Ishikawa (cell line): ENCODE results near the gene PLEKHB2.

Experiments used
- CEBPB ChIP-seq: IDR thresholded peaks from 2 replicates; pipeline ENCODE4 v1.6.1; 2012
- CREB1 ChIP-seq: IDR thresholded peaks from 2 replicates; pipeline ENCODE4 v1.6.1; 2012; ENCODE audit warnings: low read depth
- EGR1 ChIP-seq: IDR thresholded peaks from 2 replicates; pipeline ENCODE4 v1.6.1; 2012
- EP300 ChIP-seq: IDR thresholded peaks from 2 replicates; pipeline ENCODE4 v1.6.1; 2012; ENCODE audit warnings: borderline replicate concordance
- FOXM1 ChIP-seq: IDR thresholded peaks from 2 replicates; pipeline ENCODE4 v1.6.1; 2012; ENCODE audit warnings: low read depth, borderline replicate concordance
- NFIC ChIP-seq: IDR thresholded peaks from 2 replicates; pipeline ENCODE4 v1.6.1; 2012
- RAD21 ChIP-seq: IDR thresholded peaks from 2 replicates; pipeline ENCODE4 v1.6.1; 2012; ENCODE audit warnings: low read depth
- REST ChIP-seq: IDR thresholded peaks from 2 replicates; pipeline ENCODE4 v1.6.1; 2012; ENCODE audit warnings: low read depth, mild to moderate bottlenecking
- TAF1 ChIP-seq: IDR thresholded peaks from 2 replicates; pipeline ENCODE4 v1.6.1; 2012; ENCODE audit warnings: low read depth, mild to moderate bottlenecking
- TCF12 ChIP-seq: IDR thresholded peaks from 2 replicates; pipeline ENCODE4 v1.6.1; 2012; ENCODE audit warnings: low read depth
- TEAD4 ChIP-seq: IDR thresholded peaks from 2 replicates; pipeline ENCODE4 v1.6.1; 2012
- YY1 ChIP-seq: IDR thresholded peaks from 2 replicates; pipeline ENCODE4 v1.6.1; 2012; ENCODE audit warnings: low read depth
- ZBTB7A ChIP-seq: IDR thresholded peaks from 2 replicates; pipeline ENCODE4 v1.6.1; 2012; ENCODE audit warnings: low read depth
- TF ChIP-seq, protein P1 (sequence below): IDR thresholded peaks from 2 replicates; pipeline ENCODE4 v1.6.1; 2012
- TF ChIP-seq, protein P2 (sequence below): IDR thresholded peaks from 2 replicates; pipeline ENCODE4 v1.6.1; 2012

The PLEKHB2 gene

DNA sequence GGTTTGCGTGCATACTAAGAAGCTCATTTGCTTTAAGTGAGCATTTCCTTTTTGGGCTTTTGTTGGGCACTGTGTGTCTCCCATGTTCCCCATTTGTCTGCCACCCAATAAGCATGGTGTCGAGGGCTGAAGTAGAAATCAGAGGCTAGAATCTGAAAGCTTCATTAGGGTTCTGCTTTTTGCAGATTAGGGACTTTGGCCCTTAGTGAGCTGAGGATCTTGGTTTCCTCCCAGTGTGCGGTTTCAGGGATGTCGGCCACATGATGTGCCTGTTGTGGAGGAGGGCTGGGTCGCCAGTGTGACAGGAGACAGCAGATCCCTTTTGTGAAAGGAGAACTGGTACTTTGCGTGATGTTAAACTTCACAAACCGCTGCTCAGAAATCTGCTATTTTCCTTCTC lies 41.1 kb downstream of the PLEKHB2 start:
- no peak for TF ChIP-seq NFIC
- TF ChIP-seq, protein P1, sequence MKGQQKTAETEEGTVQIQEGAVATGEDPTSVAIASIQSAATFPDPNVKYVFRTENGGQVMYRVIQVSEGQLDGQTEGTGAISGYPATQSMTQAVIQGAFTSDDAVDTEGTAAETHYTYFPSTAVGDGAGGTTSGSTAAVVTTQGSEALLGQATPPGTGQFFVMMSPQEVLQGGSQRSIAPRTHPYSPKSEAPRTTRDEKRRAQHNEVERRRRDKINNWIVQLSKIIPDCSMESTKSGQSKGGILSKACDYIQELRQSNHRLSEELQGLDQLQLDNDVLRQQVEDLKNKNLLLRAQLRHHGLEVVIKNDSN: no peak
- TF ChIP-seq ZBTB7A: no peak
- no peak for TF ChIP-seq REST
- no peak for TF ChIP-seq EP300
- TF ChIP-seq RAD21: no peak
- no peak for TF ChIP-seq EGR1
- TF ChIP-seq CREB1: no peak
- TF ChIP-seq TCF12: no peak
- TF ChIP-seq TAF1: no peak

GRCh38 chr2:131146749-131147148 lies 41.6 kb downstream of the PLEKHB2 start:
- TF ChIP-seq RAD21: no peak
- no peak for TF ChIP-seq TAF1
- TF ChIP-seq TEAD4: no peak
- no peak for TF ChIP-seq YY1
- no peak for TF ChIP-seq CREB1
- TF ChIP-seq ZBTB7A: no peak
- no peak for TF ChIP-seq EGR1
- TF ChIP-seq TCF12: no peak
- TF ChIP-seq, protein P1: no peak
- TF ChIP-seq CEBPB: no peak
- TF ChIP-seq FOXM1: no peak
- no peak for TF ChIP-seq NFIC
- TF ChIP-seq REST: no peak
- no peak for TF ChIP-seq EP300
- TF ChIP-seq, protein P2, sequence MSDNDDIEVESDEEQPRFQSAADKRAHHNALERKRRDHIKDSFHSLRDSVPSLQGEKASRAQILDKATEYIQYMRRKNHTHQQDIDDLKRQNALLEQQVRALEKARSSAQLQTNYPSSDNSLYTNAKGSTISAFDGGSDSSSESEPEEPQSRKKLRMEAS: no peak

- TF ChIP-seq YY1 (no peak), ZBTB7A (no peak), RAD21 (no peak), FOXM1 (no peak), EGR1 (no peak), CREB1 (no peak), TEAD4 (no peak), REST (no peak), EP300 (no peak), TCF12 (no peak)
These were observed 43.3 kb downstream of the PLEKHB2 start for GRCh38 chr2:131148426-131148825.

- TF ChIP-seq TEAD4: no peak
- TF ChIP-seq CREB1: no peak
- no peak for TF ChIP-seq REST
- TF ChIP-seq, protein P2: no peak
- no peak for TF ChIP-seq TAF1
- TF ChIP-seq FOXM1: no peak
- TF ChIP-seq TCF12: no peak
- TF ChIP-seq NFIC: no peak
- TF ChIP-seq, protein P1: no peak
- no peak for TF ChIP-seq RAD21
- TF ChIP-seq ZBTB7A: no peak
- no peak for TF ChIP-seq CEBPB
- TF ChIP-seq EP300: no peak
- TF ChIP-seq YY1: no peak
- TF ChIP-seq EGR1: no peak
These were observed 46.3 kb downstream of the PLEKHB2 start for GRCh38 chr2:131151398-131151797.
